MM.1S (cell line): ENCODE results near the gene PAK4.

ENCODE experiments used
- DNase-seq: peaks from one replicate; pipeline ENCODE4 v3.0.0-alpha.2; 2015
- H2AFZ ChIP-seq: fragments of 300-600 bp; sonication (generic); 2 replicates; pipeline ENCODE4 v1.6.0; 2016; ENCODE audit warnings: antibody characterized with exemption, low read length
- H3F3A ChIP-seq: fragments of 300-600 bp; sonication (generic); 2 replicates; pipeline ENCODE4 v1.6.1; 2016; ENCODE audit warnings: mild to moderate bottlenecking, antibody characterized with exemption, low read length, moderate library complexity, mixed read lengths; ENCODE audit not compliant: insufficient read depth
- H3K27ac ChIP-seq: fragments of 300-600 bp; sonication (generic); 2 replicates; pipeline ENCODE4 v1.5.1; 2016; ENCODE audit warnings: mild to moderate bottlenecking, low read length
- H3K27me3 ChIP-seq: fragments of 300-600 bp; sonication (generic); replicated peaks from 2 replicates; pipeline ENCODE4 v1.6.0; 2016; ENCODE audit warnings: low read length; ENCODE audit not compliant: insufficient read depth
- H3K36me3 ChIP-seq: fragments of 300-600 bp; sonication (generic); replicated peaks from 2 replicates; pipeline ENCODE4 v1.6.1; 2016; ENCODE audit warnings: mild to moderate bottlenecking, low read length, mixed read lengths; ENCODE audit not compliant: insufficient read depth
- H3K4me1 ChIP-seq: fragments of 300-600 bp; sonication (generic); 2 replicates; pipeline ENCODE4 v1.6.1; 2016; ENCODE audit warnings: low read length, mixed read lengths
- H3K4me2 ChIP-seq: fragments of 300-600 bp; sonication (generic); 2 replicates; pipeline ENCODE4 v1.6.0; 2016; ENCODE audit warnings: low read depth, low read length
- H3K4me3 ChIP-seq: fragments of 300-600 bp; sonication (generic); 2 replicates; pipeline ENCODE4 v1.5.1; 2016; ENCODE audit warnings: low read length, mixed read lengths
- H3K79me2 ChIP-seq: fragments of 300-600 bp; sonication (generic); 2 replicates; pipeline ENCODE4 v1.6.1; 2016; ENCODE audit warnings: mixed run types, low read length, mixed read lengths
- H3K9ac ChIP-seq: fragments of 300-600 bp; sonication (generic); 2 replicates; pipeline ENCODE4 v1.6.1; 2016; ENCODE audit warnings: low read length, mixed read lengths
- H3K9me2 ChIP-seq: fragments of 300-600 bp; sonication (generic); replicated peaks from 2 replicates; pipeline ENCODE4 v1.6.1; 2016; ENCODE audit warnings: mild to moderate bottlenecking, low read length, mixed read lengths; ENCODE audit not compliant: insufficient read depth
- H3K9me3 ChIP-seq: fragments of 300-600 bp; sonication (generic); replicated peaks from 2 replicates; pipeline ENCODE4 v1.6.1; 2016; ENCODE audit warnings: mild to moderate bottlenecking, low read length, mixed read lengths; ENCODE audit not compliant: insufficient read depth
- H4K20me1 ChIP-seq: fragments of 300-600 bp; sonication (generic); 2 replicates; pipeline ENCODE4 v1.6.1; 2016; ENCODE audit warnings: mild to moderate bottlenecking, low read length, moderate library complexity, mixed read lengths; ENCODE audit not compliant: insufficient read depth
- EZH2 ChIP-seq: fragments of 300-600 bp; sonication (generic); optimal IDR thresholded peaks from 2 replicates; pipeline ENCODE3; 2017; ENCODE audit warnings: low read depth, mild to moderate bottlenecking, antibody characterized with exemption, low read length, mixed read lengths
- EZH2phosphoT487 ChIP-seq: fragments of 300-600 bp; sonication (generic); IDR thresholded peaks from 2 replicates; pipeline ENCODE4 v1.6.1; 2018; ENCODE audit warnings: antibody characterized with exemption, low read length
- TF ChIP-seq, protein P1 (sequence below): fragments of 300-600 bp; sonication (generic); IDR thresholded peaks from 2 replicates; pipeline ENCODE4 v1.5.1; 2016; ENCODE audit warnings: antibody characterized with exemption, low read length, mixed read lengths

Gene PAK4

GRCh38 chr19:39207293-39207836 lies 81.8 kb downstream of the PAK4 start:
- Histone ChIP-seq H3K9me3 (no peaks in the 10 kb centered on the region), H3F3A (no peaks in the 10 kb centered on the region), H3K27ac (no peak overlapping the region), H3K9me2 (no peaks in the 10 kb centered on the region), H3K9ac (no peak overlapping the region), H3K4me3 (no peak overlapping the region), H3K4me2 (no peak overlapping the region), H3K36me3 (no peaks in the 10 kb centered on the region), H3K27me3 (peaks cover 77% of the 10 kb centered on the region), H3K4me1 (no peaks in the 10 kb centered on the region), H4K20me1 (no peaks in the 10 kb centered on the region), H2AFZ (no peak overlapping the region), H3K79me2 (no peaks in the 10 kb centered on the region)
- TF ChIP-seq EZH2phosphoT487 (no peak), EZH2 (no peak)
- TF ChIP-seq, protein P1, sequence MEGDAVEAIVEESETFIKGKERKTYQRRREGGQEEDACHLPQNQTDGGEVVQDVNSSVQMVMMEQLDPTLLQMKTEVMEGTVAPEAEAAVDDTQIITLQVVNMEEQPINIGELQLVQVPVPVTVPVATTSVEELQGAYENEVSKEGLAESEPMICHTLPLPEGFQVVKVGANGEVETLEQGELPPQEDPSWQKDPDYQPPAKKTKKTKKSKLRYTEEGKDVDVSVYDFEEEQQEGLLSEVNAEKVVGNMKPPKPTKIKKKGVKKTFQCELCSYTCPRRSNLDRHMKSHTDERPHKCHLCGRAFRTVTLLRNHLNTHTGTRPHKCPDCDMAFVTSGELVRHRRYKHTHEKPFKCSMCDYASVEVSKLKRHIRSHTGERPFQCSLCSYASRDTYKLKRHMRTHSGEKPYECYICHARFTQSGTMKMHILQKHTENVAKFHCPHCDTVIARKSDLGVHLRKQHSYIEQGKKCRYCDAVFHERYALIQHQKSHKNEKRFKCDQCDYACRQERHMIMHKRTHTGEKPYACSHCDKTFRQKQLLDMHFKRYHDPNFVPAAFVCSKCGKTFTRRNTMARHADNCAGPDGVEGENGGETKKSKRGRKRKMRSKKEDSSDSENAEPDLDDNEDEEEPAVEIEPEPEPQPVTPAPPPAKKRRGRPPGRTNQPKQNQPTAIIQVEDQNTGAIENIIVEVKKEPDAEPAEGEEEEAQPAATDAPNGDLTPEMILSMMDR, result no peak
- no peak for DNase-seq

- no peak overlapping the region for H2AFZ ChIP-seq
- no peak for DNase-seq
- H3K9me2 ChIP-seq, result no peaks in the 10 kb centered on the region
- no peaks in the 10 kb centered on the region for H3F3A ChIP-seq
- H3K4me2 ChIP-seq, result no peak overlapping the region
- peaks cover 70% of the 10 kb centered on the region for H3K27me3 ChIP-seq
- no peaks in the 10 kb centered on the region for H3K36me3 ChIP-seq
- no peaks in the 10 kb centered on the region for H3K4me1 ChIP-seq
- no peak overlapping the region for H3K27ac ChIP-seq
- no peaks in the 10 kb centered on the region for H3K9me3 ChIP-seq
- TF ChIP-seq EZH2 (no peak), EZH2phosphoT487 (no peak)
- TF ChIP-seq, protein P1, result no peak
- no peak overlapping the region for H3K4me3 ChIP-seq
- H3K9ac ChIP-seq, result no peak overlapping the region
- H3K79me2 ChIP-seq, result no peaks in the 10 kb centered on the region
- no peaks in the 10 kb centered on the region for H4K20me1 ChIP-seq
Measured at GRCh38 chr19:39208175-39208795, 82.7 kb downstream of the PAK4 start.

- H3K4me3 ChIP-seq, result no peak overlapping the region
- H3K27me3 ChIP-seq, result peaks cover 60% of the 10 kb centered on the region
- no peak for DNase-seq
- H3F3A ChIP-seq, result no peaks in the 10 kb centered on the region
- no peak overlapping the region for H3K27ac ChIP-seq
- H3K9me2 ChIP-seq, result no peaks in the 10 kb centered on the region
- H2AFZ ChIP-seq, result no peak overlapping the region
- no peaks in the 10 kb centered on the region for H3K4me1 ChIP-seq
- H3K9me3 ChIP-seq, result no peaks in the 10 kb centered on the region
- no peak for TF ChIP-seq EZH2phosphoT487
- no peak for TF ChIP-seq EZH2
- TF ChIP-seq, protein P1, result no peak
- no peaks in the 10 kb centered on the region for H3K79me2 ChIP-seq
- H3K4me2 ChIP-seq, result no peak overlapping the region
- H3K9ac ChIP-seq, result no peak overlapping the region
- H4K20me1 ChIP-seq, result no peaks in the 10 kb centered on the region
- no peaks in the 10 kb centered on the region for H3K36me3 ChIP-seq
Measured at GRCh38 chr19:39209196-39209595, 83.6 kb downstream of the PAK4 start.
